ENCODE data around the gene SMOC1. TPM values are rescaled to one million over a fixed set of nuclear protein-coding genes. Genes with fewer than 3 reads are reported as not detected.

Gene SMOC1
- total and polyA plus RNA-seq, 2 of the 8 experiments (the other 6 are each of a cell fraction or from before 2014, with no cell fraction given) = 1.6 to 2.4 TPM

DNA sequence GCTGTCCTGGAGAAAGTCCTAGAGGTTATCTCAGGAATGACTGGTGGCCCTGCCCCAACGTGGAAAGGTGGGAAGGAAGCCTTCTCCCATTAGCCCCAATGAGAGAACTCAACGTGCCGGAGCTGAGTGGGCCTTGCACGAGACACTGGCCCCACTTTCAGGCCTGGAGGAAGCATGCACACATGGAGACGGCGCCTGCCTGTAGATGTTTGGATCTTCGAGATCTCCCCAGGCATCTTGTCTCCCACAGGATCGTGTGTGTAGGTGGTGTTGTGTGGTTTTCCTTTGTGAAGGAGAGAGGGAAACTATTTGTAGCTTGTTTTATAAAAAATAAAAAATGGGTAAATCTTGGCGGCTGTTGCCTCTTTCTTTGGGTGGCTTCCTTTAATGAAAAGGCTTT lies 152.8 kb downstream of the SMOC1 start (continued):
- TF ChIP-seq, protein P1, sequence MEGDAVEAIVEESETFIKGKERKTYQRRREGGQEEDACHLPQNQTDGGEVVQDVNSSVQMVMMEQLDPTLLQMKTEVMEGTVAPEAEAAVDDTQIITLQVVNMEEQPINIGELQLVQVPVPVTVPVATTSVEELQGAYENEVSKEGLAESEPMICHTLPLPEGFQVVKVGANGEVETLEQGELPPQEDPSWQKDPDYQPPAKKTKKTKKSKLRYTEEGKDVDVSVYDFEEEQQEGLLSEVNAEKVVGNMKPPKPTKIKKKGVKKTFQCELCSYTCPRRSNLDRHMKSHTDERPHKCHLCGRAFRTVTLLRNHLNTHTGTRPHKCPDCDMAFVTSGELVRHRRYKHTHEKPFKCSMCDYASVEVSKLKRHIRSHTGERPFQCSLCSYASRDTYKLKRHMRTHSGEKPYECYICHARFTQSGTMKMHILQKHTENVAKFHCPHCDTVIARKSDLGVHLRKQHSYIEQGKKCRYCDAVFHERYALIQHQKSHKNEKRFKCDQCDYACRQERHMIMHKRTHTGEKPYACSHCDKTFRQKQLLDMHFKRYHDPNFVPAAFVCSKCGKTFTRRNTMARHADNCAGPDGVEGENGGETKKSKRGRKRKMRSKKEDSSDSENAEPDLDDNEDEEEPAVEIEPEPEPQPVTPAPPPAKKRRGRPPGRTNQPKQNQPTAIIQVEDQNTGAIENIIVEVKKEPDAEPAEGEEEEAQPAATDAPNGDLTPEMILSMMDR (IDR thresholded peaks at IDR 0.05; ENCODE audit: control extremely low read depth in 1 of 3, insufficient read depth in 1 of 3, low read depth in 1 of 3, low read length in 3 of 3) = no peak
- TF ChIP-seq SP4 (IDR thresholded peaks at IDR 0.05; ENCODE audit: low read length) = no peak
- TF ChIP-seq CREB1 (IDR thresholded peaks at IDR 0.05) = no peak

All from H1 (cell line).